Heart left ventricle (tissue), 13 donors: Measurements from ENCODE around the gene BAG3.

ENCODE experiments used
- CTCF ChIP-seq, 12 donors: fragments of 200-600 bp; sonication (generic) in 4 of 12; IDR thresholded peaks; one replicate each; pipeline versions ENCODE4 v1.5.0 to v1.8.0; 2018 to 2022; ENCODE audit warnings: antibody characterized with exemption in 12 of 12, mild to moderate bottlenecking in 5 of 12
- POLR2A ChIP-seq, 2 donors: fragments of 450-650 bp; IDR thresholded peaks; one replicate each; pipeline ENCODE4 v1.6.1; 2017; ENCODE audit warnings: antibody characterized with exemption in 2 of 2, mild to moderate bottlenecking in 2 of 2, moderate library complexity in 2 of 2
- donor health status: ischemic (EF 13 %, LVEDD 7.1; RV severe dilation, severe dysfunction).
- donor health status: DM: no; HTN: yes; CAD: no.
- donor health status: DM: no; HTN: no; CAD: no.
- donor health status: ischemic (EF 25% LVEDD 6.9; RV normal size, moderate dysfunction).
- donor health status: ischemic (EF 25% LVEDD 5.7; RV mildly dilated, moderate dysfunction).
- donor health status: ischemic (EF 35%, LVEDD 5.7; RV mildly dilated, moderate dysfunction).
- donor health status: nonischemic (EF 11% LVEDD 7.7; RV severe dilation, severe dysfunction).
- donor health status: DM: yes; HTN: yes; CAD: no.
- donor health status: PGD.
- donor health status: ischemic (EF 29% LVEDD 5.4; RV normal size, mild dysfunction).
- donor health status: nonischemic (EF 23%, LVEDD 6.1; RV moderate dilation, normal function).

- TF ChIP-seq CTCF (IDR thresholded peaks at IDR 0.05) (no peak), POLR2A (IDR thresholded peaks at IDR 0.05) (no peak)
Observed at GRCh38 chr10:119620241-119621077, 30.7 kb upstream of the BAG3 start.
